PC-9 (cell line): Measurements from ENCODE around the gene CDH12. TPM values are rescaled to one million over a fixed set of nuclear protein-coding genes. Genes with fewer than 3 reads are reported as not detected.
A peak's percentile ranks its signal among the peaks of the same experiment; 100 is the strongest.

ENCODE experiments used
- BruUV-seq: library from RNA; stranded (reverse); fragments of 400-500 nt; replicated peaks from 2 replicates; lab custom pipeline; 2021; lab: Mats Ljungman, UMichigan
- CTCF ChIA-PET: fragments of 300-600 bp; sonication (Branson Sonifier 250); formaldehyde crosslinking; loops from one replicate; lab custom pipeline; 2022; ENCODE audit warnings: antibody characterized with exemption; lab: Charles Lee
- POLR2A ChIA-PET: fragments of 300-600 bp; sonication (Branson Sonifier 250); formaldehyde crosslinking; loops from one replicate; lab custom pipeline; 2022; ENCODE audit warnings: antibody characterized with exemption; ENCODE audit not compliant: unreplicated experiment; lab: Charles Lee
- DNase-seq, 2 experiments: peaks; one replicate each; pipeline versions ENCODE4 v3.0.0 to v3.0.0-alpha.2; 2015 to 2022; ENCODE audit warnings: mixed read lengths in 1 of 2
- H2AFZ ChIP-seq: fragments of 200-600 bp; sonication (generic); 2 replicates; pipeline ENCODE4 v1.8.1; 2017; ENCODE audit warnings: antibody characterized with exemption
- H3F3A ChIP-seq: fragments of 200-600 bp; sonication (generic); 2 replicates; pipeline ENCODE4 v1.8.1; 2017; ENCODE audit warnings: antibody characterized with exemption, mild to moderate bottlenecking, low read depth; ENCODE audit not compliant: insufficient read depth
- H3K27ac ChIP-seq: fragments of 200-600 bp; sonication (generic); 2 replicates; pipeline ENCODE4 v1.6.1; 2016; ENCODE audit warnings: mixed run types
- H3K27me3 ChIP-seq: fragments of 200-600 bp; sonication (generic); 2 replicates; pipeline ENCODE4 v1.6.1; 2016; ENCODE audit warnings: low read depth, mixed run types; ENCODE audit not compliant: insufficient read depth
- H3K36me3 ChIP-seq: fragments of 200-600 bp; sonication (generic); 2 replicates; pipeline ENCODE4 v1.6.1; 2016; ENCODE audit warnings: low read depth, mixed run types
- H3K4me1 ChIP-seq: fragments of 200-600 bp; sonication (generic); replicated peaks from 2 replicates; pipeline ENCODE4 v1.6.1; 2016; ENCODE audit warnings: mixed run types; ENCODE audit not compliant: insufficient read depth
- H3K4me2 ChIP-seq: fragments of 200-600 bp; sonication (generic); 2 replicates; pipeline ENCODE4 v1.6.1; 2017; ENCODE audit warnings: mixed run types
- H3K4me3 ChIP-seq: fragments of 200-600 bp; sonication (generic); 2 replicates; pipeline ENCODE4 v1.6.1; 2016; ENCODE audit warnings: mixed run types
- H3K79me2 ChIP-seq: fragments of 200-600 bp; sonication (generic); 2 replicates; pipeline ENCODE4 v1.6.1; 2017; ENCODE audit warnings: low read depth, mixed run types
- H3K9me2 ChIP-seq: fragments of 200-600 bp; sonication (generic); 2 replicates; pipeline ENCODE4 v1.8.1; 2017; ENCODE audit warnings: mild to moderate bottlenecking; ENCODE audit not compliant: insufficient read depth
- H3K9me3 ChIP-seq: fragments of 200-600 bp; sonication (generic); 2 replicates; pipeline ENCODE4 v1.8.1; 2016; ENCODE audit warnings: low read depth; ENCODE audit not compliant: insufficient read depth
- H4K20me1 ChIP-seq: fragments of 200-600 bp; sonication (generic); 2 replicates; pipeline ENCODE4 v1.8.1; 2017; ENCODE audit not compliant: insufficient read depth
- EZH2 ChIP-seq: fragments of 200-600 bp; sonication (generic); IDR thresholded peaks from 2 replicates; pipeline ENCODE4 v1.8.0; 2017; ENCODE audit warnings: antibody characterized with exemption, low read depth
- intact Hi-C: fragments of 100-400 bp; cut with micrococcal nuclease; formaldehyde crosslinking; loops from one replicate; pipeline ENCODE4 v1.10.0; 2022; ENCODE audit not compliant: unreplicated experiment
- total RNA-seq: library from RNA; stranded (reverse); gene quantifications from 2 replicates; pipeline ENCODE4 v1.2.3, GENCODE V29; 2021
- TF ChIP-seq, protein P1 (sequence below): fragments of 200-600 bp; sonication (generic); conservative IDR thresholded peaks from 2 replicates; pipeline ENCODE4 v1.6.1; 2017; ENCODE audit warnings: mixed run types, antibody characterized with exemption, mild to moderate bottlenecking, moderate library complexity

CDH12 gene
- total RNA-seq, 1 experiment from 2014 or later, result not detected

DNA sequence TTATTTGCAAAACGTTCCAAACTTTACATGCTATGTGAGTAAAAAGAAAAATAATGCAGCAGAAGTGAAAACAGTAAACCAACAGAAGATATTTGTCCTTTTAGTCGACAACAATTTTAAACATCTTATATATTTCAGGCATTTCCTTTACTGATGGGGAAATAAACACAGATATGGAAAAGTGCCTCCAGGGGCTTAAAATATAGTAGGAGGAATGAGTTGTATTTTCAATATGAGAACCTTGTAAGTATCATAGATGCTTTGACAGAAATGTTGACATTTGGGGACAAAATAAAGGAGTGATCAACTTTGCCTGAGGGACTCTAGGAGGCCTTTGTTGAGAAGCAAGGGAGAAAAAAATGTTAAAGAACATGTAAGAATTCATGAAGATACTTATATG, 1043.5 kb downstream of the CDH12 start:
- no TSS peak for BruUV-seq
- Histone ChIP-seq H3K79me2 (no peaks in the 10 kb centered on the region), H4K20me1 (no peaks in the 10 kb centered on the region), H3K4me3 (no peak overlapping the region), H3K27ac (no peak overlapping the region), H3K9me2 (no peaks in the 10 kb centered on the region), H3K36me3 (no peaks in the 10 kb centered on the region), H2AFZ (no peak overlapping the region), H3K4me2 (no peak overlapping the region), H3K9me3 (no peaks in the 10 kb centered on the region), H3F3A (no peaks in the 10 kb centered on the region), H3K4me1 (peaks cover 6% of the 10 kb centered on the region), H3K27me3 (no peaks in the 10 kb centered on the region)
- TF ChIP-seq, protein P1, sequence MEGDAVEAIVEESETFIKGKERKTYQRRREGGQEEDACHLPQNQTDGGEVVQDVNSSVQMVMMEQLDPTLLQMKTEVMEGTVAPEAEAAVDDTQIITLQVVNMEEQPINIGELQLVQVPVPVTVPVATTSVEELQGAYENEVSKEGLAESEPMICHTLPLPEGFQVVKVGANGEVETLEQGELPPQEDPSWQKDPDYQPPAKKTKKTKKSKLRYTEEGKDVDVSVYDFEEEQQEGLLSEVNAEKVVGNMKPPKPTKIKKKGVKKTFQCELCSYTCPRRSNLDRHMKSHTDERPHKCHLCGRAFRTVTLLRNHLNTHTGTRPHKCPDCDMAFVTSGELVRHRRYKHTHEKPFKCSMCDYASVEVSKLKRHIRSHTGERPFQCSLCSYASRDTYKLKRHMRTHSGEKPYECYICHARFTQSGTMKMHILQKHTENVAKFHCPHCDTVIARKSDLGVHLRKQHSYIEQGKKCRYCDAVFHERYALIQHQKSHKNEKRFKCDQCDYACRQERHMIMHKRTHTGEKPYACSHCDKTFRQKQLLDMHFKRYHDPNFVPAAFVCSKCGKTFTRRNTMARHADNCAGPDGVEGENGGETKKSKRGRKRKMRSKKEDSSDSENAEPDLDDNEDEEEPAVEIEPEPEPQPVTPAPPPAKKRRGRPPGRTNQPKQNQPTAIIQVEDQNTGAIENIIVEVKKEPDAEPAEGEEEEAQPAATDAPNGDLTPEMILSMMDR, result no peak
- TF ChIP-seq EZH2, result no peak
- POLR2A ChIA-PET, result no interaction called here
- DNase-seq, result no peak
- CTCF ChIA-PET, result no interaction called here
- intact Hi-C loops, result loop anchor here (5.0 kb wide), 1 partner anchor 1328 kb away; no protein-coding TSS in a partner anchor

DNA sequence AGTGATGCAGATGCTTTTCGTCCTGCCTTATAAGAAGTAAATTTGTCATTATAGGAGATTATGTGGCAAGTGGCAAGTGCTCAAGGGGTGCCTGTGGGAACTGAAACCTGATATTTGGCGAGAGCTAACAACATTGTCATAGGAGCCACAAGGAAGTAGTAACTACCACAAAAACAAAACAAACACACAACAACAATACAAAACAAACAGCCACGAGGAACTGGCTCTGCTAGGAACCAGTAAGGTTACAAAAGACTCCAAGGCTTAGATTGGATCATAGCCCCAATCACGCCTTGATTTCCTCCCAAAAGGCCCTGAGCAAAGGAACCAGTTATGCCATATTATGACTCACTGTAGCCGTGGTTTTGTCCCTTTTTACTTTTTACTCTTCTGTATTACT, 1045.2 kb downstream of the CDH12 start:
- H3K4me1 ChIP-seq, result peaks cover 6% of the 10 kb centered on the region
- no peak overlapping the region for H3K27ac ChIP-seq
- intact Hi-C loops, result no loop called here
- H3K79me2 ChIP-seq, result no peaks in the 10 kb centered on the region
- H3K36me3 ChIP-seq, result no peaks in the 10 kb centered on the region
- BruUV-seq, result no TSS peak
- no peaks in the 10 kb centered on the region for H4K20me1 ChIP-seq
- H2AFZ ChIP-seq, result no peak overlapping the region
- H3K4me2 ChIP-seq, result no peak overlapping the region
- no peaks in the 10 kb centered on the region for H3K9me3 ChIP-seq
- no peak overlapping the region for H3K4me3 ChIP-seq
- ChIA-PET POLR2A (interaction anchor here (0.7 kb wide), 1 partner anchor 945 kb away, joined by 3 read pairs; no protein-coding TSS in a partner anchor), CTCF (interaction anchor here (0.5 kb wide), 1 partner anchor 23 kb away, joined by 3 read pairs; no protein-coding TSS in a partner anchor)
- no peaks in the 10 kb centered on the region for H3F3A ChIP-seq
- no peak for TF ChIP-seq EZH2
- TF ChIP-seq, protein P1, result no peak
- no peaks in the 10 kb centered on the region for H3K9me2 ChIP-seq
- H3K27me3 ChIP-seq, result no peaks in the 10 kb centered on the region
- DNase-seq, result peak; percentile 57 to 72

DNA sequence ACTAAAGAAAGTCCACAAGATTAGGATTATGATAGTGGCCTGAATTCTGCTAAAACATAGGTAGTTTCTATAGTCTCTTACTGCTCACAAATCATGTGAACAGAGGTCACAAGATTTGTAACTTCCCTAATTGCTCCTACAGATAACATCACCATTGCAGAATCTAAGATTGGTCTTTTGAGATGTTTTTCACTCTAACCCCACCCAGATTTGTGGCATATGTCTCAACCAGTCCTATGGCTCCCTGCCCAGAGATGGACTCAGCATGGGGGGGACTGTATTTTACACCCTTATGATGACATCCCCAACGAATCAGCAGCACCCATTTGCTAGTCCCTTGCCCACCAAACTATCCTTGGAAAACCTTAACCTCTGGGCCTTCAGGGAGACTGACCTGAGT, 1046.2 kb downstream of the CDH12 start:
- CTCF ChIA-PET, result no interaction called here
- TF ChIP-seq, protein P1, result no peak
- no peak for TF ChIP-seq EZH2
- H3K79me2 ChIP-seq, result no peaks in the 10 kb centered on the region
- no peaks in the 10 kb centered on the region for H3K9me2 ChIP-seq
- H3K36me3 ChIP-seq, result no peaks in the 10 kb centered on the region
- H2AFZ ChIP-seq, result no peak overlapping the region
- no peak for DNase-seq
- no peak overlapping the region for H3K4me2 ChIP-seq
- intact Hi-C loops, result no loop called here
- no peaks in the 10 kb centered on the region for H3F3A ChIP-seq
- BruUV-seq, result no TSS peak
- H3K9me3 ChIP-seq, result no peaks in the 10 kb centered on the region
- H3K4me1 ChIP-seq, result peaks cover 6% of the 10 kb centered on the region
- no peaks in the 10 kb centered on the region for H3K27me3 ChIP-seq
- H3K4me3 ChIP-seq, result no peak overlapping the region
- H3K27ac ChIP-seq, result no peak overlapping the region
- H4K20me1 ChIP-seq, result no peaks in the 10 kb centered on the region
- POLR2A ChIA-PET, result no interaction called here
